ENCODE measurements around the gene PRCC. TPM values are rescaled to one million over a fixed set of nuclear protein-coding genes. Genes with fewer than 3 reads are reported as not detected.
A peak's percentile ranks its signal among the peaks of the same experiment; 100 is the strongest.

Gene PRCC
- total and polyA plus RNA-seq, 2 of the 13 experiments (the other 11 are each of a cell fraction or from before 2014, with no cell fraction given), result 24.2 to 40.5 TPM

- TF ChIP-seq ZBED4 (CRISPR knock-in tag; IDR thresholded peaks at IDR 0.05; ENCODE audit: borderline replicate concordance) (no peak), SNAPC5 (CRISPR knock-in tag; IDR thresholded peaks at IDR 0.05; ENCODE audit: borderline replicate concordance) (no peak), BHLHE40 (IDR thresholded peaks at IDR 0.05; ENCODE audit: low read length) (no peak), ZXDC (CRISPR knock-in tag; IDR thresholded peaks at IDR 0.05) (no peak), CREBL2 (CRISPR knock-in tag; IDR thresholded peaks at IDR 0.05; ENCODE audit: borderline replicate concordance) (no peak), RAD21 (CRISPR knock-in tag; IDR thresholded peaks at IDR 0.05) (peak; percentile 46), MAFG (CRISPR knock-in tag; IDR thresholded peaks at IDR 0.05) (no peak), SRY (CRISPR knock-in tag; IDR thresholded peaks at IDR 0.05) (no peak), NR3C1 (CRISPR knock-in tag; IDR thresholded peaks at IDR 0.05) (no peak), CBX5 (CRISPR knock-in tag; IDR thresholded peaks at IDR 0.05; ENCODE audit: borderline replicate concordance) (no peak), SOX13 (IDR thresholded peaks at IDR 0.05) (no peak), SOX13 (CRISPR knock-in tag; conservative IDR thresholded peaks at IDR 0.05 in 1 of 2, IDR thresholded peaks at IDR 0.05 in 1 of 2) (0 out of 4 replicates have a peak, but pooled peaks of 1 of the 2 experiments have one; percentile 50), ZSCAN9 (CRISPR knock-in tag; IDR thresholded peaks at IDR 0.05; ENCODE audit: borderline replicate concordance) (no peak), KLF16 (CRISPR knock-in tag; IDR thresholded peaks at IDR 0.05) (no peak), PATZ1 (CRISPR knock-in tag; IDR thresholded peaks at IDR 0.05) (peak; percentile 82), IRF9 (CRISPR knock-in tag; IDR thresholded peaks at IDR 0.05; ENCODE audit: borderline replicate concordance) (no peak), CCDC6 (CRISPR knock-in tag; IDR thresholded peaks at IDR 0.05) (0 out of 2 replicates have a peak, but pooled peaks have one; percentile 16), SSRP1 (CRISPR knock-in tag; IDR thresholded peaks at IDR 0.05) (peak; percentile 52; the same call in 1 of the 2 replicates), ZNF263 (CRISPR knock-in tag; IDR thresholded peaks at IDR 0.05) (no peak; the same call in none of the 2 replicates)
Observed at GRCh38 chr1:156746728-156747631, 20.4 kb upstream of the PRCC start (continued).
